ENCODE measurements around the gene SLCO3A1. TPM values are rescaled to one million over a fixed set of nuclear protein-coding genes. Genes with fewer than 3 reads are reported as not detected.
A peak's percentile ranks its signal among the peaks of the same experiment; 100 is the strongest.

The SLCO3A1 gene
- total RNA-seq, 4 donors from 2014 or later: 23.1 to 62.8 (median 35.1) TPM

- TF ChIP-seq CTCF (IDR thresholded peaks at IDR 0.05) (no peak), POLR2A (IDR thresholded peaks at IDR 0.05) (no peak)
- 82 to 85% methylated on average over 3 of the region's 3 CpGs for WGBS, 2 donors
- H3K4me3 ChIP-seq (ENCODE audit: low read depth, poor library complexity, severe bottlenecking): no peak overlapping the region
- DNase-seq (ENCODE audit: low spot score in 2 of 2): no peak
- intact Hi-C loops (cut with DNase I; ENCODE audit: low total_unique reads): no loop called here
Observed at GRCh38 chr15:92112711-92113110, 259.2 kb downstream of the SLCO3A1 start.

GRCh38 chr15:92113832-92114231, 260.3 kb downstream of the SLCO3A1 start:
- H3K4me3 ChIP-seq (ENCODE audit: low read depth, poor library complexity, severe bottlenecking): no peak overlapping the region
- DNase-seq (ENCODE audit: low spot score in 2 of 2): no peak
- WGBS, 2 donors: 61 to 92% methylated on average over 3 of the region's 3 CpGs
- TF ChIP-seq POLR2A (IDR thresholded peaks at IDR 0.05): no peak
- no peak for TF ChIP-seq CTCF (IDR thresholded peaks at IDR 0.05)
- intact Hi-C loops (cut with DNase I; ENCODE audit: low total_unique reads): no loop called here

- no peak overlapping the region for H3K4me3 ChIP-seq (ENCODE audit: low read depth, poor library complexity, severe bottlenecking)
- intact Hi-C loops (cut with DNase I; ENCODE audit: low total_unique reads): no loop called here
- 96% methylated on average over 1 of the region's 1 CpG for WGBS, 2 donors
- no peak for DNase-seq (ENCODE audit: low spot score in 2 of 2)
- no peak for TF ChIP-seq CTCF (IDR thresholded peaks at IDR 0.05)
- TF ChIP-seq POLR2A (IDR thresholded peaks at IDR 0.05): no peak
Observed at GRCh38 chr15:92115834-92116233, 262.3 kb downstream of the SLCO3A1 start.

- WGBS, 2 donors: 97 to 99% methylated on average over 5 of the region's 5 CpGs
- intact Hi-C loops (cut with DNase I; ENCODE audit: low total_unique reads): no loop called here
- H3K4me3 ChIP-seq (ENCODE audit: low read depth, poor library complexity, severe bottlenecking): no peak overlapping the region
- no peak for DNase-seq (ENCODE audit: low spot score in 2 of 2)
- no peak for TF ChIP-seq POLR2A (IDR thresholded peaks at IDR 0.05)
- TF ChIP-seq CTCF (IDR thresholded peaks at IDR 0.05): no peak
Observed at GRCh38 chr15:92116330-92116729, 262.8 kb downstream of the SLCO3A1 start.

GRCh38 chr15:92117261-92117731, 263.8 kb downstream of the SLCO3A1 start:
- 29 to 34% methylated on average over 11 of the region's 11 CpGs for WGBS, 2 donors
- DNase-seq (ENCODE audit: low spot score in 2 of 2): peak in 1 of 2 donors; percentile 45
- H3K4me3 ChIP-seq (ENCODE audit: low read depth, poor library complexity, severe bottlenecking): no peak overlapping the region
- no peak for TF ChIP-seq POLR2A (IDR thresholded peaks at IDR 0.05)
- TF ChIP-seq CTCF (IDR thresholded peaks at IDR 0.05): no peak
- intact Hi-C loops (cut with DNase I; ENCODE audit: low total_unique reads): no loop called here
